NCI-H2107 treated with DMSO at 0.1 percent for 48 hours (cell line): Measurements from ENCODE around the gene OSM.
"Not testable (repeated sequence)": the region's sequence is repeated elsewhere in the genome, so short reads cannot be mapped to it uniquely, and the experiment has no call there.

Experiments used
- DNase-seq: peaks from one replicate; lab custom pipeline; 2025; ENCODE audit not compliant: unreplicated experiment; lab: John Stamatoyannopoulos, UW

Gene OSM

GRCh38 chr22:30230330-30230729 is 36.3 kb downstream of the OSM start:
- no peak for DNase-seq

GRCh38 chr22:30228509-30229359 is 37.9 kb downstream of the OSM start:
- no peak for DNase-seq

GRCh38 chr22:30227438-30228228 is 39.0 kb downstream of the OSM start:
- DNase-seq = no peak

- DNase-seq = no peak
Observed at GRCh38 chr22:30226192-30226832, 40.3 kb downstream of the OSM start.

GRCh38 chr22:30225220-30225927 is 41.3 kb downstream of the OSM start:
- no peak for DNase-seq

- no peak for DNase-seq
Observed at GRCh38 chr22:30224161-30224857, 42.3 kb downstream of the OSM start.

GRCh38 chr22:30223303-30223702 is 43.3 kb downstream of the OSM start:
- no peak for DNase-seq

- DNase-seq = no peak
Observed at GRCh38 chr22:30222321-30222720, 44.3 kb downstream of the OSM start.

- no peak for DNase-seq
Observed at GRCh38 chr22:30221121-30221992, 45.3 kb downstream of the OSM start.

GRCh38 chr22:30220338-30221012 is 46.2 kb downstream of the OSM start:
- DNase-seq = no peak

- no peak for DNase-seq
Observed at GRCh38 chr22:30219668-30220278, 46.9 kb downstream of the OSM start.

GRCh38 chr22:30219049-30219654 is 47.5 kb downstream of the OSM start:
- DNase-seq = no peak

GRCh38 chr22:30217698-30218560 is 48.7 kb downstream of the OSM start:
- no peak for DNase-seq

GRCh38 chr22:30216710-30217109 is 49.9 kb downstream of the OSM start:
- DNase-seq = no peak

- not testable (repeated sequence) for DNase-seq
Observed at GRCh38 chr22:30216272-30216671, 50.4 kb downstream of the OSM start.

- DNase-seq = peak; percentile 38
Observed at GRCh38 chr22:30214703-30215407, 51.8 kb downstream of the OSM start.
